ENCODE measurements around the gene ATP8B3. TPM values are rescaled to one million over a fixed set of nuclear protein-coding genes. Genes with fewer than 3 reads are reported as not detected.

Gene ATP8B3
- total and polyA plus RNA-seq, 10 of the 15 experiments (the other 5 are each of a cell fraction or from before 2014, with no cell fraction given): 0.13 to 1.7 (median 0.52) TPM

GRCh38 chr19:1841209-1841924 lies 29.3 kb upstream of the ATP8B3 start:
- POLR2A ChIA-PET: no interaction called here
- CTCF ChIA-PET: interaction anchor here (0.7 to 1.2 kb wide), 2 partner anchors 15 to 295 kb away, joined by 3 to 4 read pairs; no protein-coding TSS in a partner anchor
- no peak overlapping the region for H3K9ac ChIP-seq (ENCODE audit: control insufficient read depth, insufficient read depth, low read length)
- DNase-seq (ENCODE audit: low read depth, low spot score) (no peak), FAIRE-seq (no peak), ATAC-seq (no peak)
- peaks cover 8% of the 10 kb centered on the region for H4K20me1 ChIP-seq (ENCODE audit: control insufficient read depth, insufficient read depth)
- H2AFZ ChIP-seq (ENCODE audit: control insufficient read depth, low read depth, low read length): no peak overlapping the region
- RAD21 ChIA-PET (ENCODE audit: unreplicated experiment): interaction anchor here (0.6 kb wide), 1 partner anchor 14 kb away, joined by 3 read pairs; no protein-coding TSS in a partner anchor
- intact Hi-C loops (cut with micrococcal nuclease; ENCODE audit: unreplicated experiment): no loop called here
- in situ Hi-C loops (cut with MboI): no loop called here
- peaks cover 7% of the 10 kb centered on the region for H3K4me1 ChIP-seq (ENCODE audit: control insufficient read depth, insufficient read depth, low read length)
- H3K4me2 ChIP-seq (ENCODE audit: control insufficient read depth, insufficient read depth): no peak overlapping the region
- no peaks in the 10 kb centered on the region for H3K9me3 ChIP-seq (replicated peaks; ENCODE audit: control insufficient read depth, insufficient read depth, low read length)
- H3K79me2 ChIP-seq (ENCODE audit: control insufficient read depth, insufficient read depth, low read length): peaks cover 58% of the 10 kb centered on the region
- no peak overlapping the region for H3K27ac ChIP-seq (ENCODE audit: control insufficient read depth, insufficient read depth)
- SMC1A ChIA-PET (ENCODE audit: uncharacterized antibody, unreplicated experiment): no interaction called here
- H3K4me3 ChIP-seq: no peak overlapping the region
- H3K27me3 ChIP-seq (replicated peaks in 1 of 2; ENCODE audit: control insufficient read depth in 2 of 2, insufficient read depth in 2 of 2, low read length in 1 of 2): no peaks in the 10 kb centered on the region
- WGBS (ENCODE audit: insufficient coverage, insufficient replicate concordance, low lambda C conversion rate, missing lambda C conversion rate): 95% methylated on average over 33 of the region's 35 CpGs
- H3K36me3 ChIP-seq (ENCODE audit: control insufficient read depth in 2 of 2, insufficient read depth in 2 of 2, low read length in 1 of 2): peaks cover 0 to 5% of the 10 kb centered on the region in 2 experiments; a peak in 3 of 4 replicates
- no TSS peak for BruUV-seq (replicated peaks)
- TF ChIP-seq YY1 (IDR thresholded peaks at IDR 0.05; ENCODE audit: low read depth, low read length) (no peak), MAX (IDR thresholded peaks at IDR 0.05; ENCODE audit: low read depth, low read length) (no peak), SP1 (IDR thresholded peaks at IDR 0.05; ENCODE audit: low read depth, low read length) (no peak), POLR2A (IDR thresholded peaks at IDR 0.05; ENCODE audit: low read depth, low read length) (no peak), CHD4 (IDR thresholded peaks at IDR 0.05) (no peak), MLLT1 (IDR thresholded peaks at IDR 0.05) (no peak), EZH2 (IDR thresholded peaks at IDR 0.05; ENCODE audit: borderline replicate concordance, control insufficient read depth, low read depth, low read length) (no peak), ETV6 (conservative IDR thresholded peaks at IDR 0.05 in 1 of 2, IDR thresholded peaks at IDR 0.05 in 1 of 2; ENCODE audit: borderline replicate concordance in 1 of 2, low read depth in 1 of 2) (no peak), ZNF687 (IDR thresholded peaks at IDR 0.05) (no peak), CTCF (IDR thresholded peaks at IDR 0.05 in 2 of 3, conservative IDR thresholded peaks at IDR 0.05 in 1 of 3; ENCODE audit: control insufficient read depth in 2 of 3, extremely low read depth in 1 of 3, insufficient read depth in 1 of 3, low read depth in 3 of 3, low read length in 3 of 3) (no peak), FOXK2 (IDR thresholded peaks at IDR 0.05) (no peak), IRF4 (IDR thresholded peaks at IDR 0.05; ENCODE audit: low read depth, low read length) (no peak)

All from GM12878 (cell line).